WTC11 (cell line): Measurements from ENCODE around the gene TXNRD1.

Experiments
- CTCF ChIP-seq: fragments of 200-600 bp; IDR thresholded peaks from 2 replicates; pipeline ENCODE4 v1.8.0; 2022; ENCODE audit warnings: antibody characterized with exemption
- E2F4 ChIP-seq: sonication (generic); formaldehyde crosslinking; IDR thresholded peaks from 2 replicates; pipeline ENCODE4 v1.8.1; 2022; ENCODE audit warnings: low read depth, mild to moderate bottlenecking, moderate library complexity, missing genetic modification reagents, borderline replicate concordance
- JUN ChIP-seq: sonication (generic); formaldehyde crosslinking; IDR thresholded peaks from 2 replicates; pipeline ENCODE4 v1.8.0; 2023; ENCODE audit warnings: mild to moderate bottlenecking, missing genetic modification reagents
- MAX ChIP-seq: sonication (generic); formaldehyde crosslinking; IDR thresholded peaks from 2 replicates; pipeline ENCODE4 v1.8.0; 2022; ENCODE audit warnings: mild to moderate bottlenecking, missing genetic modification reagents
- MYBL2 ChIP-seq: sonication (generic); formaldehyde crosslinking; IDR thresholded peaks from 2 replicates; pipeline ENCODE4 v1.8.1; 2023; ENCODE audit warnings: mild to moderate bottlenecking, moderate library complexity, missing genetic modification reagents
- SOX15 ChIP-seq: fragments of 250-450 bp; sonication (Bioruptor Pico); IDR thresholded peaks from 2 replicates; pipeline ENCODE4 v1.9.0; 2021; ENCODE audit warnings: mild to moderate bottlenecking
- ZNF138 ChIP-seq: sonication (generic); formaldehyde crosslinking; conservative IDR thresholded peaks from 2 replicates; pipeline ENCODE4 v1.8.1; 2022; ENCODE audit warnings: mild to moderate bottlenecking, moderate library complexity, missing genetic modification reagents

GRCh38 chr12:104290320-104290719 is 74.7 kb downstream of the TXNRD1 start:
- TF ChIP-seq JUN (CRISPR knock-in tag) (no peak), MYBL2 (CRISPR knock-in tag) (no peak), MAX (CRISPR knock-in tag) (no peak), ZNF138 (CRISPR knock-in tag) (no peak), CTCF (no peak), SOX15 (CRISPR knock-in tag) (no peak), E2F4 (CRISPR knock-in tag) (no peak)
